Common myeloid progenitor, CD34-positive (primary cell): ENCODE data around the gene NFYC.

ENCODE experiments used
- CTCF ChIA-PET: fragments of 350-600 bp; sonication (Branson Sonifier 250); formaldehyde crosslinking; loops from one replicate; lab custom pipeline; 2021; ENCODE audit warnings: antibody characterized with exemption; lab: Charles Lee
- POLR2A ChIA-PET: fragments of 350-600 bp; sonication (Branson Sonifier 250); formaldehyde crosslinking; loops from one replicate; lab custom pipeline; 2021; ENCODE audit warnings: antibody characterized with exemption; lab: Charles Lee
- DNase-seq, 3 donors: peaks; one replicate each; pipeline versions ENCODE4 v3.0.0 to v3.0.0-alpha.2; 2013
- H3K27ac ChIP-seq, 2 experiments: 1 replicate in 1 of 2; 2 replicates in 1 of 2; pipeline ENCODE4 v1.7.0; 2013; ENCODE audit warnings: inconsistent platforms in 2 of 2, low read length in 2 of 2, mild to moderate bottlenecking in 2 of 2, low read depth in 1 of 2, moderate library complexity in 1 of 2; ENCODE audit not compliant: severe bottlenecking in 2 of 2, insufficient read depth in 1 of 2, poor library complexity in 1 of 2
- H3K27me3 ChIP-seq, 5 experiments: replicated peaks in 2 of 5; 1 replicate in 3 of 5; 2 replicates in 2 of 5; pipeline versions ENCODE4 v1.6.1 to v1.7.0; 2013; ENCODE audit warnings: low read length in 4 of 5, mild to moderate bottlenecking in 2 of 5, moderate library complexity in 2 of 5, inconsistent platforms in 1 of 5; ENCODE audit not compliant: insufficient read depth in 5 of 5, control insufficient read depth in 4 of 5
- H3K36me3 ChIP-seq, 4 experiments: 1 replicate in 2 of 4; 2 replicates in 2 of 4; pipeline versions ENCODE4 v1.6.1 to v1.7.0; 2013; ENCODE audit warnings: low read length in 3 of 4, control low read depth in 1 of 4, mild to moderate bottlenecking in 1 of 4; ENCODE audit not compliant: control insufficient read depth in 4 of 4, insufficient read depth in 4 of 4
- H3K4me1 ChIP-seq, 4 experiments: 1 replicate in 3 of 4; 2 replicates in 1 of 4; pipeline versions ENCODE4 v1.6.1 to v1.7.1; 2013; ENCODE audit warnings: low read length in 3 of 4, mild to moderate bottlenecking in 3 of 4, control low read depth in 1 of 4, inconsistent platforms in 1 of 4, moderate library complexity in 1 of 4; ENCODE audit not compliant: control insufficient read depth in 4 of 4, insufficient read depth in 4 of 4; ENCODE audit errors: control extremely low read depth in 1 of 4
- H3K4me3 ChIP-seq, 7 experiments: 1 replicate in 4 of 7; 2 replicates in 3 of 7; pipeline versions ENCODE4 v1.5.1 to v1.7.0; 2013; ENCODE audit warnings: mild to moderate bottlenecking in 7 of 7, low read length in 6 of 7, moderate library complexity in 6 of 7, inconsistent platforms in 2 of 7, low read depth in 2 of 7, control low read depth in 1 of 7; ENCODE audit not compliant: insufficient read depth in 4 of 7, control insufficient read depth in 1 of 7; ENCODE audit errors: extremely low read depth in 1 of 7
- H3K9me3 ChIP-seq, 5 experiments: 1 replicate in 4 of 5; 2 replicates in 1 of 5; pipeline versions ENCODE4 v1.6.1 to v1.7.1; 2013; ENCODE audit warnings: low read length in 4 of 5, mild to moderate bottlenecking in 2 of 5, inconsistent platforms in 1 of 5, low read depth in 1 of 5, moderate library complexity in 1 of 5; ENCODE audit not compliant: control insufficient read depth in 4 of 5, insufficient read depth in 2 of 5; ENCODE audit errors: control extremely low read depth in 1 of 5
- WGBS: methylation state at CpG from one replicate; pipeline ENCODE4 v1.1.5; 2013; ENCODE audit not compliant: insufficient coverage; 5-methylcytosine and 5-hydroxymethylcytosine counted together

NFYC gene

GRCh38 chr1:40743860-40744259, 52.4 kb downstream of the NFYC start:
- H3K4me1 ChIP-seq: peaks cover 0 to 5% (median 0%) of the 10 kb centered on the region in 4 experiments
- no peak for DNase-seq
- H3K27ac ChIP-seq: no peak overlapping the region
- no peak overlapping the region for H3K4me3 ChIP-seq
- ChIA-PET POLR2A (interaction anchor here (0.6 kb wide), 1 partner anchor 21 kb away, joined by 5 read pairs; no protein-coding TSS in a partner anchor), CTCF (interaction anchor here (1.2 kb wide), 1 partner anchor 118 kb away, joined by 4 read pairs; no protein-coding TSS in a partner anchor)
- WGBS: 100% methylated on average over 3 of the region's 3 CpGs
- H3K36me3 ChIP-seq: peaks cover 9 to 64% (median 45%) of the 10 kb centered on the region in 4 experiments
- no peaks in the 10 kb centered on the region for H3K9me3 ChIP-seq
- H3K27me3 ChIP-seq: no peaks in the 10 kb centered on the region

- H3K36me3 ChIP-seq: peaks cover 8 to 63% (median 47%) of the 10 kb centered on the region in 4 experiments
- H3K4me1 ChIP-seq: peaks cover 0 to 5% (median 0%) of the 10 kb centered on the region in 4 experiments
- ChIA-PET POLR2A (no interaction called here), CTCF (interaction anchor here (0.8 to 1.5 kb wide), 2 partner anchors 14 to 29 kb away, joined by 3 to 5 read pairs; no protein-coding TSS in a partner anchor)
- DNase-seq: no peak
- no CpG with 5 or more reads among the region's 1 CpG for WGBS
- H3K27ac ChIP-seq: no peak overlapping the region
- H3K4me3 ChIP-seq: no peak overlapping the region
- H3K27me3 ChIP-seq: no peaks in the 10 kb centered on the region
- H3K9me3 ChIP-seq: no peaks in the 10 kb centered on the region
Measured at GRCh38 chr1:40745176-40745575, 53.7 kb downstream of the NFYC start.

GRCh38 chr1:40746344-40747090, 55.0 kb downstream of the NFYC start:
- WGBS: 100% methylated on average over 2 of the region's 2 CpGs
- Histone ChIP-seq H3K4me1 (peaks cover 0 to 5% (median 0%) of the 10 kb centered on the region in 4 experiments), H3K9me3 (no peaks in the 10 kb centered on the region), H3K27me3 (no peaks in the 10 kb centered on the region), H3K27ac (no peak overlapping the region), H3K4me3 (no peak overlapping the region), H3K36me3 (peaks cover 8 to 63% (median 49%) of the 10 kb centered on the region in 4 experiments)
- ChIA-PET POLR2A (interaction anchor here (1.1 kb wide), 1 partner anchor 10 kb away, joined by 4 read pairs; no protein-coding TSS in a partner anchor), CTCF (interaction anchor here (0.7 to 1.3 kb wide), 2 partner anchors 55 to 134 kb away, joined by 3 to 5 read pairs; partner anchors contain the start of gene NFYC)
- DNase-seq: no peak

GRCh38 chr1:40748841-40749718, 57.6 kb downstream of the NFYC start:
- POLR2A ChIA-PET: no interaction called here
- CTCF ChIA-PET: interaction anchor here (0.7 to 1.5 kb wide), 8 partner anchors 7 to 606 kb away, joined by 3 to 4 read pairs (median 3); no protein-coding TSS in a partner anchor

GRCh38 chr1:40749817-40750216, 58.3 kb downstream of the NFYC start:
- CTCF ChIA-PET: interaction anchor here (0.7 to 1.1 kb wide), 4 partner anchors 14 to 606 kb away, joined by 3 to 4 read pairs (median 3); no protein-coding TSS in a partner anchor
- POLR2A ChIA-PET: no interaction called here
- no peaks in the 10 kb centered on the region for H3K4me1 ChIP-seq
- H3K27me3 ChIP-seq: no peaks in the 10 kb centered on the region
- H3K4me3 ChIP-seq: no peak overlapping the region
- WGBS: 56% methylated on average over 2 of the region's 3 CpGs
- H3K27ac ChIP-seq: no peak overlapping the region
- DNase-seq: no peak
- H3K36me3 ChIP-seq: peaks cover 24 to 71% (median 58%) of the 10 kb centered on the region in 4 experiments
- H3K9me3 ChIP-seq: no peaks in the 10 kb centered on the region

More at GRCh38 chr1:40748841-40749718, 57.6 kb downstream of the NFYC start:
- DNase-seq: no peak
- Histone ChIP-seq H3K27ac (no peak overlapping the region), H3K4me3 (no peak overlapping the region), H3K9me3 (no peaks in the 10 kb centered on the region), H3K4me1 (no peaks in the 10 kb centered on the region), H3K27me3 (no peaks in the 10 kb centered on the region), H3K36me3 (peaks cover 17 to 70% (median 54%) of the 10 kb centered on the region in 4 experiments)
- WGBS: 97% methylated on average over 5 of the region's 5 CpGs

- Histone ChIP-seq H3K9me3 (no peaks in the 10 kb centered on the region), H3K4me3 (no peak overlapping the region), H3K4me1 (no peaks in the 10 kb centered on the region), H3K36me3 (peaks cover 24 to 76% (median 61%) of the 10 kb centered on the region in 4 experiments), H3K27ac (no peak overlapping the region), H3K27me3 (no peaks in the 10 kb centered on the region)
- no peak for DNase-seq
- no CpG with 5 or more reads among the region's 2 CpGs for WGBS
- POLR2A ChIA-PET: no interaction called here
- CTCF ChIA-PET: interaction anchor here (1.0 kb wide), 1 partner anchor 15 kb away, joined by 3 read pairs; no protein-coding TSS in a partner anchor
Measured at GRCh38 chr1:40750451-40750908, 59.0 kb downstream of the NFYC start.
